NB4 (cell line): ENCODE measurements around the gene CST6.

ENCODE experiments used
- CTCF ChIP-seq: IDR thresholded peaks from one replicate; pipeline ENCODE4 v1.5.1; 2012; ENCODE audit warnings: low read depth, low read length
- TF ChIP-seq, protein P1 (sequence below): IDR thresholded peaks from 2 replicates; pipeline ENCODE4 v1.6.1; 2011; ENCODE audit warnings: low read depth, low read length

- TF ChIP-seq, protein P1, sequence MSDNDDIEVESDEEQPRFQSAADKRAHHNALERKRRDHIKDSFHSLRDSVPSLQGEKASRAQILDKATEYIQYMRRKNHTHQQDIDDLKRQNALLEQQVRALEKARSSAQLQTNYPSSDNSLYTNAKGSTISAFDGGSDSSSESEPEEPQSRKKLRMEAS: no peak
- TF ChIP-seq CTCF: no peak
Measured at GRCh38 chr11:66044757-66045156, 32.9 kb downstream of the CST6 start.
